GM03348 (cell line): ENCODE results near the gene MTX1.
"Not testable (repeated sequence)": the region's sequence is repeated elsewhere in the genome, so short reads cannot be mapped to it uniquely, and the experiment has no call there.

ENCODE experiments used
- DNase-seq: peaks from one replicate; pipeline ENCODE4 v3.0.0; 2012; ENCODE audit warnings: low spot score

Gene MTX1

GRCh38 chr1:155236451-155236850 is 28.0 kb downstream of the MTX1 start:
- DNase-seq = no peak

DNA sequence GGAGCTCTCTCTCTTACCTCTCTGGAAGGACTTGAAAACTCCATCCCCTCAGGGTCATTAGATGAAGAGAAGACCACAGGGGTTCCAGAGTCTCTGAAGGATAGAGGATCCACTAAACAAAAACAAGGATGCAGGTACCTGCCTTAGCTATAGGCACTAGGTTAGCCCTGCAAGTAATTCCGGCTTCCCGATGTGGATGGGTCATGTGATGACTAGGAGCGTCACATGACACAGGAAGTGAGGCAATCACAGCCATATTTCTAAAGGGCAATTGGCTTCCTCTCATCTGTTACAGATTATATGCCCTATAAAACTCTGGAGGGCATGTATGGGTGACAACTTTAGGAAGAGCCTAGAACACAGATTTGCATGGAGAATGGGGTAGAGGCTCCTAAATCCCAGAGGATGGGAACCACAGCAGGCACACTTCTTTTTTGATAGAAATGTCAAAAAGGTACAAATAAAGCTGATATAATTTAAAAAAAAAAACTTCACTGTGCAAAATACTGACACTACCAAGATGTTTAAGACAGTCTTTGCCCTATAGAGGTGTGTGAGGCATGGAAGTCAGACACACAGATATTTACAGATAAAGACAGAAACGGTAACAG is 32.7 kb downstream of the MTX1 start:
- DNase-seq = peak; percentile 79

GRCh38 chr1:155241841-155242264 is 33.4 kb downstream of the MTX1 start:
- DNase-seq = no peak

- DNase-seq = no peak
Measured at GRCh38 chr1:155242805-155243358, 34.4 kb downstream of the MTX1 start.

GRCh38 chr1:155244368-155245162 is 36.1 kb downstream of the MTX1 start:
- DNase-seq = peak; percentile 94

GRCh38 chr1:155245163-155245524 is 36.6 kb downstream of the MTX1 start:
- no peak for DNase-seq

DNA sequence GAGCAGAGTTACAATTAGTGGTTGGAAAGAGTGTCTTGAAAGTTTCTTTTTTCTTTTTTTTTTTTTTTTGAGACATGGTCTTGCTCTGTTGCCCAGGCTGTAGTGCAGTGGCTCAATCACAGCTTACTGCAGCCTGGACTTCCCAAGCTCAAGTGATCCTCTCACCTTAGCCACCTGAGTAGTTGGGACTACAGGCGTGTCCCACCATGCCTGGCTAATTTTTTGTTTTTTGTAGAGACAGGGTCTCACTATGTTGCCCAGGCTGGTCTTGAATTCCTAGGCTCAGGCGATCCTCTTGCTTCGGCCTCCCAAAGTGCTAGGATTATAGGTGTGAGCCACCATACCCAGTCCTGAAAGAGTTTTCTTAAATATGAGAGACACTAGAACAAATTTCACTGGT is 38.3 kb downstream of the MTX1 start:
- not testable (repeated sequence) for DNase-seq

GRCh38 chr1:155247667-155248553 is 39.4 kb downstream of the MTX1 start:
- DNase-seq = no peak

GRCh38 chr1:155250246-155250632 is 41.7 kb downstream of the MTX1 start:
- no peak for DNase-seq

- peak; percentile 95 for DNase-seq
Measured at GRCh38 chr1:155250633-155251449, 42.3 kb downstream of the MTX1 start.

- no peak for DNase-seq
Measured at GRCh38 chr1:155251566-155251965, 43.1 kb downstream of the MTX1 start.

- DNase-seq = no peak
Measured at GRCh38 chr1:155253208-155253607, 44.7 kb downstream of the MTX1 start.

GRCh38 chr1:155253797-155254196 is 45.3 kb downstream of the MTX1 start:
- peak; percentile 11 for DNase-seq

DNA sequence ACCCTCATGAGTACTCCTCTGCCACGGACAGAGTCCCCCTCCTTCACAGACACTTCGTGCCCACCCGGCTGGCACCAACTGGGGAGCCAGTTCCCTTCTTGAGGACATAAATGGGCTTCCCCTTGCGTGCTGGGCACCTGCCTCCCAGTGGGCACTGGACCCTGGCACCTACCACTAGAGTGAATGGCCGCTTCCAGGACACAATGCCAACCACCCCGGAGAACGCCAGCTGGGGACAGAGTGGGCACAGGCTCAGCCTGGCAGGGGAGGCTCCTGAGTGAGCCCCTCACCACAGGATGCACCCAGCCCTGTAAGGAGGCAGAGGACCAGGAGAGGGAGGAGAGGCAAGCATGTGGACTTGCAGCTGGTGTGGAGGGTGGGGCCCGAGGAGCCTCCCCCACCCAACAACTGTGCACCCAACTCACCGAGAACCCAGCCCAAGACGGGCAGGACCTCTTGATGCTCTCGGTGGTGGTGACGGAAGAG is 45.8 kb downstream of the MTX1 start:
- peak; percentile 33 for DNase-seq

- DNase-seq = peak; percentile 53
Measured at GRCh38 chr1:155254714-155255242, 46.3 kb downstream of the MTX1 start.

GRCh38 chr1:155255243-155256007 is 46.9 kb downstream of the MTX1 start, which contains the start of gene ENTREP3:
ENTREP3 (minus strand) TSS chr1:155255483; CDS start chr1:155254877, 606 bp downstream.
- DNase-seq = peak; percentile 93

DNA sequence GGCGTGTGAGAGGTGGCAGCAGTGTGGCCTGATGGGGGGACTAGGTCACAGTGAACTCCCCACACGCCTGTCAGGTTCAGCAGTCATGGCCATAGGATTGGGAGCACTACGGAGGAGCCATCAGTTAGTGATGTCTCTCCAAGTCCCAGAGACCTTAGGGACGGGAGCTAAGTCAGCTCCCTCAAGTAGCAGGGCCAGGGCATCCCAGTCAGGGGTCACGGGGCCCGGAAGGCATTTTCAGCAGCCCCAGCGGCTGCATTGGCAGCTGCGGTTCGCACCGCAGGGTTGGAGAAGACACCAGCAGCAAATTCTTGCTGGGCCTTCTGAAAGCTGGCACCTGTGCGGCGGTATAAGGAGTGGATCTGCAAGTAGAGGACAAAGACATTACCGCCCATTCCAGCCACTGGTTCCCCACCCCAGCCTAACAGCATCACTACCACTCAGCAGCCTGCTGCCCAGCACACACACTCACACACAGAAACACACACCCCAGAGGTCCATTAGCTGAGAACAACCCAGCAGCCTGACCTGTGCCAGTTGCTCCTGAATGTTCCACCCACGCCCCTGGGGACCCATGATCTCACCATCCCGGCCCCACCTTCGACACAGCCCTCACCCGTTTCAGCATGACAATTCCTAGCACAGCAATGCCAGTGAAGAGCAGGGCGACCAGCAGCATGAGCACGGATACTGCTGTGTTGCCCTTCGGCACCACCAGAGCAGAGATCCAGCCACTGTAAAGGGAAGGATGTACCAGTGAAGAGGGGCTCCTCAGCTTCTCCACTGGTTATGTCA is 47.8 kb downstream of the MTX1 start:
- DNase-seq = no peak

GRCh38 chr1:155260276-155260675 is 51.8 kb downstream of the MTX1 start:
- DNase-seq = no peak

GRCh38 chr1:155261493-155261851 is 53.0 kb downstream of the MTX1 start:
- DNase-seq = peak; percentile 34
